NCI-H2081 (cell line): ENCODE measurements around the gene OSBPL1A.

Experiments used
- DNase-seq, 2 experiments: peaks; one replicate each; lab custom pipeline; 2025; lab: John Stamatoyannopoulos, UW

The OSBPL1A gene

GRCh38 chr18:24397694-24398368, at the start of gene OSBPL1A:
TSS of gene OSBPL1A (minus strand) at chr18:24397824. CDS start at chr18:24377533, 20,291 bp downstream.
- DNase-seq, result peak; percentile 92 to 95

- DNase-seq, result no peak
These were observed 49.4 kb upstream of the OSBPL1A start for GRCh38 chr18:24446953-24447538.

GRCh38 chr18:24446453-24446852, 48.8 kb upstream of the OSBPL1A start:
- no peak for DNase-seq

GRCh38 chr18:24443870-24444269, 46.2 kb upstream of the OSBPL1A start:
- DNase-seq, result no peak

- no peak for DNase-seq
These were observed 39.3 kb upstream of the OSBPL1A start for GRCh38 chr18:24436939-24437338.

- no peak for DNase-seq
These were observed 35.0 kb upstream of the OSBPL1A start for GRCh38 chr18:24432618-24433017.

GRCh38 chr18:24429188-24429587, 31.6 kb upstream of the OSBPL1A start:
- no peak for DNase-seq

GRCh38 chr18:24428709-24429108, 31.1 kb upstream of the OSBPL1A start:
- DNase-seq, result peak in 1 of 2 experiments; percentile 28

- peak in 1 of 2 experiments; percentile 43 for DNase-seq
These were observed 29.9 kb upstream of the OSBPL1A start for GRCh38 chr18:24427484-24427883.

GRCh38 chr18:24426398-24427294, 29.0 kb upstream of the OSBPL1A start, which contains the start of gene IMPACT:
TSS of gene IMPACT (plus strand) at chr18:24426670. CDS start at chr18:24426757, 87 bp downstream.
- peak; percentile 79 to 89 for DNase-seq

GRCh38 chr18:24426073-24426397, 28.4 kb upstream of the OSBPL1A start:
- no peak for DNase-seq

- DNase-seq, result peak in 1 of 2 experiments; percentile 30
These were observed 24.2 kb upstream of the OSBPL1A start for GRCh38 chr18:24421831-24422230.

GRCh38 chr18:24420551-24420950, 22.9 kb upstream of the OSBPL1A start:
- DNase-seq, result no peak

GRCh38 chr18:24417480-24417879, 19.9 kb upstream of the OSBPL1A start:
- no peak for DNase-seq

GRCh38 chr18:24414349-24415003, 16.9 kb upstream of the OSBPL1A start:
- DNase-seq, result no peak

GRCh38 chr18:24413148-24413547, 15.5 kb upstream of the OSBPL1A start:
- no peak for DNase-seq

GRCh38 chr18:24408496-24408895, 10.9 kb upstream of the OSBPL1A start:
- DNase-seq, result no peak

GRCh38 chr18:24404591-24404990, 7.0 kb upstream of the OSBPL1A start:
- no peak for DNase-seq

- DNase-seq, result no peak
These were observed 5.5 kb upstream of the OSBPL1A start for GRCh38 chr18:24403076-24403475.

GRCh38 chr18:24402209-24402785, 4.7 kb upstream of the OSBPL1A start:
- no peak for DNase-seq

- no peak for DNase-seq
These were observed 3.0 kb upstream of the OSBPL1A start for GRCh38 chr18:24400587-24400986.

- no peak for DNase-seq
These were observed 916 bp upstream of the OSBPL1A start for GRCh38 chr18:24398540-24398939.
